ENCODE data around the gene SDK1.

DNA sequence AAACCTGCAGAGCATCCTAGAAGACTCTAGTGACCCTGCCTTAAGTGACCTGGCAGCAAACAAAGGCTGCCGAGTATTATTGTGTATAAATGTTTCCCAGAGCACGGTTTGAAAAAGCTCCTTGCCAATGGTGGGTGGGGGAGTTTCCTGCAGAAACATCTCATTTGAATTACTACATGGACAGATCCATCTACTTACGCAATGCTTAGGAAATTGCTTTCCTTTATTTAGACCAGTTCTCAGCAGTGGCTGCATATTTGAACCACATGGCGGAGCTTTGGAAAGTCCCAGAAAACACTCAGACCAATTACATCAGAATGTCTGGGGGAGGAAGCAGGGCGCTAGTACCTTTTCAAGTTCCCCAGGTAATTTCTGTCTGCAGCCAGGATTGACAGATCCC is 560.9 kb downstream of the SDK1 start:
- TF ChIP-seq, protein P1, sequence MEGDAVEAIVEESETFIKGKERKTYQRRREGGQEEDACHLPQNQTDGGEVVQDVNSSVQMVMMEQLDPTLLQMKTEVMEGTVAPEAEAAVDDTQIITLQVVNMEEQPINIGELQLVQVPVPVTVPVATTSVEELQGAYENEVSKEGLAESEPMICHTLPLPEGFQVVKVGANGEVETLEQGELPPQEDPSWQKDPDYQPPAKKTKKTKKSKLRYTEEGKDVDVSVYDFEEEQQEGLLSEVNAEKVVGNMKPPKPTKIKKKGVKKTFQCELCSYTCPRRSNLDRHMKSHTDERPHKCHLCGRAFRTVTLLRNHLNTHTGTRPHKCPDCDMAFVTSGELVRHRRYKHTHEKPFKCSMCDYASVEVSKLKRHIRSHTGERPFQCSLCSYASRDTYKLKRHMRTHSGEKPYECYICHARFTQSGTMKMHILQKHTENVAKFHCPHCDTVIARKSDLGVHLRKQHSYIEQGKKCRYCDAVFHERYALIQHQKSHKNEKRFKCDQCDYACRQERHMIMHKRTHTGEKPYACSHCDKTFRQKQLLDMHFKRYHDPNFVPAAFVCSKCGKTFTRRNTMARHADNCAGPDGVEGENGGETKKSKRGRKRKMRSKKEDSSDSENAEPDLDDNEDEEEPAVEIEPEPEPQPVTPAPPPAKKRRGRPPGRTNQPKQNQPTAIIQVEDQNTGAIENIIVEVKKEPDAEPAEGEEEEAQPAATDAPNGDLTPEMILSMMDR (conservative IDR thresholded peaks at IDR 0.05; ENCODE audit: low read length) = no peak
- TF ChIP-seq EZH2phosphoT487 (IDR thresholded peaks at IDR 0.05; ENCODE audit: borderline replicate concordance, low read depth, low read length) = no peak

Data from OCI-LY7 (cell line).